HG03097 (cell line): ENCODE results near the gene CTU2.

Experiments
- ATAC-seq: cut with Tn5 transposase; IDR thresholded peaks from one replicate; pipeline ENCODE4 v1.9.1; 2021; ENCODE audit not compliant: unreplicated experiment, low FRiP score

The CTU2 gene

GRCh38 chr16:88726408-88726749, 20.1 kb downstream of the CTU2 start:
- ATAC-seq = no peak

GRCh38 chr16:88726981-88727380, 20.7 kb downstream of the CTU2 start:
- ATAC-seq = no peak

GRCh38 chr16:88727871-88728270, 21.6 kb downstream of the CTU2 start:
- no peak for ATAC-seq

- ATAC-seq = no peak
Measured at GRCh38 chr16:88730632-88731607, 24.6 kb downstream of the CTU2 start.

GRCh38 chr16:88731699-88732098, 25.4 kb downstream of the CTU2 start:
- ATAC-seq = no peak

- no peak for ATAC-seq
Measured at GRCh38 chr16:88732172-88732960, 26.1 kb downstream of the CTU2 start.

- no peak for ATAC-seq
Measured at GRCh38 chr16:88732961-88733294, 26.6 kb downstream of the CTU2 start.

- ATAC-seq = no peak
Measured at GRCh38 chr16:88733630-88734360, 27.5 kb downstream of the CTU2 start.

- ATAC-seq = no peak
Measured at GRCh38 chr16:88734361-88734728, 28.0 kb downstream of the CTU2 start.

- no peak for ATAC-seq
Measured at GRCh38 chr16:88735121-88735520, 28.8 kb downstream of the CTU2 start.

- ATAC-seq = no peak
Measured at GRCh38 chr16:88735616-88736015, 29.3 kb downstream of the CTU2 start.

GRCh38 chr16:88736088-88736487, 29.8 kb downstream of the CTU2 start:
- ATAC-seq = no peak

- no peak for ATAC-seq
Measured at GRCh38 chr16:88736496-88736895, 30.2 kb downstream of the CTU2 start.

- no peak for ATAC-seq
Measured at GRCh38 chr16:88737298-88738150, 31.2 kb downstream of the CTU2 start.

- ATAC-seq = no peak
Measured at GRCh38 chr16:88738151-88739084, 32.1 kb downstream of the CTU2 start.

- no peak for ATAC-seq
Measured at GRCh38 chr16:88739139-88739976, 33.1 kb downstream of the CTU2 start.

GRCh38 chr16:88739977-88740726, 33.8 kb downstream of the CTU2 start:
- ATAC-seq = no peak

- ATAC-seq = no peak
Measured at GRCh38 chr16:88740727-88741055, 34.4 kb downstream of the CTU2 start.
